HepG2 (cell line): Measurements from ENCODE around the gene PCYT2. TPM values are rescaled to one million over a fixed set of nuclear protein-coding genes. Genes with fewer than 3 reads are reported as not detected.
A peak's percentile ranks its signal among the peaks of the same experiment; 100 is the strongest.

Experiments
- ATAC-seq: fragments of 200-7000 bp; cut with Tn5 transposase; 3 replicates; pipeline ENCODE4 v1.9.1; 2020; ENCODE audit warnings: mild to moderate bottlenecking, moderate library complexity
- BruUV-seq: library from RNA; stranded (reverse); fragments of 400-500 nt; replicated peaks from 2 replicates; lab custom pipeline; 2021; lab: Mats Ljungman, UMichigan
- CTCF ChIA-PET: fragments of 300-600 bp; formaldehyde crosslinking; extraction: SDS; loops from one replicate; lab custom pipeline; 2021; ENCODE audit warnings: low total read pairs, inconsistent platforms, low intra/inter-chr PET ratio; lab: Yijun Ruan, JAX
- POLR2A ChIA-PET: fragments of 350-600 bp; sonication (Branson Sonifier 250); formaldehyde crosslinking; loops from one replicate; lab custom pipeline; 2020; ENCODE audit warnings: antibody characterized with exemption, inconsistent platforms; lab: Yijun Ruan, JAX
- DNase-seq: peaks from one replicate; pipeline ENCODE4 v3.0.0-alpha.2; 2015; ENCODE audit warnings: low spot score
- FAIRE-seq: peaks from 3 replicates; lab custom pipeline; 2011; peaks lifted over from hg19 to GRCh38; lab: Jason Lieb, UNC
- H2AFZ ChIP-seq: one replicate; pipeline ENCODE4 v1.6.1; 2011; ENCODE audit warnings: low read length, inconsistent platforms
- H3K27ac ChIP-seq: fragments of 300-600 bp; 3 replicates; pipeline ENCODE4 v1.8.0; 2011; ENCODE audit warnings: mixed run types, mild to moderate bottlenecking, mixed read lengths, low read length, inconsistent platforms; ENCODE audit not compliant: insufficient read depth; ENCODE audit errors: extremely low read length
- H3K27me3 ChIP-seq, 2 experiments: fragments of 200-600 bp in 1 of 2; 2 replicates in 1 of 2; 3 replicates in 1 of 2; pipeline versions ENCODE4 v1.6.0 to v1.8.0; 2011; ENCODE audit warnings: low read length in 2 of 2, mild to moderate bottlenecking in 2 of 2, moderate library complexity in 2 of 2, inconsistent platforms in 1 of 2; ENCODE audit not compliant: insufficient read depth in 2 of 2, control insufficient read depth in 1 of 2
- H3K36me3 ChIP-seq, 2 experiments: fragments of 200-600 bp in 1 of 2; replicated peaks in 1 of 2; 2 replicates in 1 of 2; 3 replicates in 1 of 2; pipeline versions ENCODE4 v1.5.1 to v1.8.0; 2011; ENCODE audit warnings: low read length in 2 of 2, inconsistent platforms in 1 of 2; ENCODE audit not compliant: insufficient read depth in 2 of 2, control insufficient read depth in 1 of 2
- H3K4me1 ChIP-seq: 2 replicates; pipeline ENCODE4 v1.5.1; 2012; ENCODE audit warnings: low read length, inconsistent platforms; ENCODE audit not compliant: insufficient read depth
- H3K4me2 ChIP-seq: 2 replicates; pipeline ENCODE4 v1.6.0; 2011; ENCODE audit warnings: low read depth, low read length, inconsistent platforms
- H3K4me3 ChIP-seq, 3 experiments: fragments of 200-600 bp in 1 of 3; sonication (generic), shearing (Covaris generic) in 1 of 3; replicated peaks in 1 of 3; 2 replicates each; pipeline ENCODE4 v1.5.1; 2011 to 2016; ENCODE audit warnings: low read length in 3 of 3, inconsistent platforms in 2 of 3, low read depth in 2 of 3, mild to moderate bottlenecking in 2 of 3, control low read depth in 1 of 3, mixed read lengths in 1 of 3; ENCODE audit not compliant: insufficient read depth in 1 of 3
- H3K79me2 ChIP-seq: one replicate; pipeline ENCODE4 v1.6.1; 2011; ENCODE audit warnings: low read length, inconsistent platforms; ENCODE audit not compliant: insufficient read depth
- H3K9ac ChIP-seq: 2 replicates; pipeline ENCODE4 v1.6.0; 2011; ENCODE audit warnings: mild to moderate bottlenecking, low read depth, low read length, inconsistent platforms; ENCODE audit not compliant: insufficient read depth
- H3K9me3 ChIP-seq: 2 replicates; pipeline ENCODE4 v1.5.1; 2012; ENCODE audit warnings: mild to moderate bottlenecking, low read length
- H4K20me1 ChIP-seq: 2 replicates; pipeline ENCODE4 v1.6.0; 2011; ENCODE audit warnings: inconsistent platforms, mild to moderate bottlenecking, low read length, moderate library complexity; ENCODE audit not compliant: insufficient read depth
- AGO2 ChIP-seq: fragments of 200-400 bp; formaldehyde crosslinking; optimal IDR thresholded peaks from 2 replicates; pipeline ENCODE3; 2017; ENCODE audit warnings: mild to moderate bottlenecking, low read depth, low read length, moderate library complexity
- ATF5 ChIP-seq: sonication (generic); formaldehyde crosslinking; IDR thresholded peaks from 2 replicates; pipeline ENCODE4 v1.4.0; 2020; ENCODE audit warnings: mild to moderate bottlenecking, low read depth, missing genetic modification reagents
- JUNB ChIP-seq: sonication (generic); formaldehyde crosslinking; IDR thresholded peaks from 2 replicates; pipeline ENCODE4 v1.8.0; 2022; ENCODE audit warnings: missing genetic modification reagents, mild to moderate bottlenecking, borderline replicate concordance
- MAFK ChIP-seq, 2 experiments: IDR thresholded peaks in 1 of 2; conservative IDR thresholded peaks in 1 of 2; 2 replicates each; pipeline ENCODE4 v1.6.1; 2011; ENCODE audit warnings: improper control_type of control experiment in 2 of 2, low read length in 2 of 2
- MEIS1 ChIP-seq: sonication (generic); formaldehyde crosslinking; IDR thresholded peaks from 2 replicates; pipeline ENCODE4 v1.9.0; 2021; ENCODE audit warnings: mild to moderate bottlenecking, missing genetic modification reagents, moderate library complexity, borderline replicate concordance
- MXD1 ChIP-seq: sonication (generic); formaldehyde crosslinking; IDR thresholded peaks from 2 replicates; pipeline ENCODE4 v1.4.0; 2020; ENCODE audit warnings: mild to moderate bottlenecking, missing genetic modification reagents
- NR2F6 ChIP-seq, 2 experiments: IDR thresholded peaks; 2 replicates each; pipeline ENCODE4 v1.6.1; 2016; ENCODE audit warnings: antibody characterized with exemption in 1 of 2, mild to moderate bottlenecking in 1 of 2
- NRL ChIP-seq: sonication (generic); formaldehyde crosslinking; IDR thresholded peaks from 2 replicates; pipeline ENCODE4 v1.5.0; 2020; ENCODE audit warnings: missing genetic modification reagents, mild to moderate bottlenecking, moderate library complexity, borderline replicate concordance
- POLR2A ChIP-seq, 2 experiments: IDR thresholded peaks; 2 replicates each; pipeline ENCODE4 v1.6.1; 2011; ENCODE audit warnings: low read depth in 2 of 2, low read length in 2 of 2, mild to moderate bottlenecking in 1 of 2, moderate library complexity in 1 of 2; ENCODE audit not compliant: insufficient read depth in 1 of 2
- POLR2AphosphoS2 ChIP-seq: IDR thresholded peaks from 2 replicates; pipeline ENCODE4 v1.6.1; 2011; ENCODE audit warnings: low read depth, low read length, improper control_type of control experiment
- RBFOX2 ChIP-seq: fragments of 200-400 bp; formaldehyde crosslinking; IDR thresholded peaks from 2 replicates; pipeline ENCODE4 v1.6.1; 2017; ENCODE audit warnings: low read depth, mild to moderate bottlenecking, low read length
- RFX3 ChIP-seq: IDR thresholded peaks from 2 replicates; pipeline ENCODE4 v1.6.1; 2016; ENCODE audit warnings: missing biosample characterization, missing genetic modification reagents
- SKI ChIP-seq: fragments of 450-650 bp; IDR thresholded peaks from one replicate; pipeline ENCODE4 v1.6.1; 2018; ENCODE audit warnings: mild to moderate bottlenecking; ENCODE audit not compliant: partially characterized antibody
- SNRNP70 ChIP-seq: fragments of 200-400 bp; formaldehyde crosslinking; IDR thresholded peaks from 2 replicates; pipeline ENCODE4 v1.6.1; 2017; ENCODE audit warnings: mild to moderate bottlenecking, low read depth, low read length, moderate library complexity
- SSRP1 ChIP-seq: IDR thresholded peaks from 2 replicates; pipeline ENCODE4 v1.6.1; 2016; ENCODE audit warnings: control low read depth
- ZBTB21 ChIP-seq: sonication (generic); formaldehyde crosslinking; IDR thresholded peaks from 2 replicates; pipeline ENCODE4 v1.4.0; 2020; ENCODE audit warnings: missing genetic modification reagents
- ZBTB49 ChIP-seq: sonication (generic); formaldehyde crosslinking; IDR thresholded peaks from 2 replicates; pipeline ENCODE4 v1.4.0; 2020; ENCODE audit warnings: missing genetic modification reagents, borderline replicate concordance
- ZNF747 ChIP-seq: sonication (generic); formaldehyde crosslinking; IDR thresholded peaks from 2 replicates; pipeline ENCODE4 v1.8.1; 2023; ENCODE audit warnings: missing genetic modification reagents, mild to moderate bottlenecking, borderline replicate concordance
- ZSCAN21 ChIP-seq: sonication (generic); formaldehyde crosslinking; IDR thresholded peaks from 2 replicates; pipeline ENCODE4 v1.8.0; 2022; ENCODE audit warnings: mild to moderate bottlenecking, missing genetic modification reagents, moderate library complexity, borderline replicate concordance
- WGBS: methylation state at CpG from one replicate; pipeline ENCODE4 v1.1.6; 2017; ENCODE audit warnings: low lambda C conversion rate; 5-methylcytosine and 5-hydroxymethylcytosine counted together
- in situ Hi-C: cut with HindIII; loops from 2 replicates; pipeline ENCODE4 v1.10.0; 2017; ENCODE audit warnings: low pct_unique_long_range_greater_than_20kb; ENCODE audit not compliant: extremely low pct_ligation_motif_present
- intact Hi-C: fragments of 100-400 bp; cut with micrococcal nuclease; formaldehyde crosslinking; loops from one replicate; pipeline ENCODE4 v1.10.0; 2022; ENCODE audit not compliant: unreplicated experiment
- polyA plus RNA-seq, 8 experiments: library from polyadenylated mRNA; depleted of rRNA in 3 of 8; stranded (reverse) in 7 of 8; unstranded in 1 of 8; fragments of >200 nt; fragmentation: Illumina TruSeq in 4 of 8; extraction: Trizol in 4 of 8; gene quantifications; 2 replicates each; pipeline versions ENCODE4 v1.2.1 to v1.2.3, GENCODE V29; 2011 to 2016; ENCODE audit warnings: low read depth in 4 of 8, missing spikeins in 1 of 8, mixed read lengths in 1 of 8; ENCODE audit not compliant: insufficient read depth in 1 of 8
- total RNA-seq, 5 experiments: library from RNA; depleted of rRNA; stranded (reverse); fragments of >200 nt; fragmentation: Illumina TruSeq; extraction: Trizol; gene quantifications; 2 replicates each; pipeline ENCODE4 v1.2.3, GENCODE V29; 2016; ENCODE audit warnings: low read depth in 1 of 5
- TF ChIP-seq, protein P1 (sequence below): sonication (generic); formaldehyde crosslinking; IDR thresholded peaks from 2 replicates; pipeline ENCODE4 v1.8.0; 2022; ENCODE audit warnings: mild to moderate bottlenecking, missing genetic modification reagents, moderate library complexity

PCYT2 gene
- total and polyA plus RNA-seq, 2 of the 13 experiments (the other 11 are each of a cell fraction or from before 2014, with no cell fraction given), result 147 to 297 TPM

DNA sequence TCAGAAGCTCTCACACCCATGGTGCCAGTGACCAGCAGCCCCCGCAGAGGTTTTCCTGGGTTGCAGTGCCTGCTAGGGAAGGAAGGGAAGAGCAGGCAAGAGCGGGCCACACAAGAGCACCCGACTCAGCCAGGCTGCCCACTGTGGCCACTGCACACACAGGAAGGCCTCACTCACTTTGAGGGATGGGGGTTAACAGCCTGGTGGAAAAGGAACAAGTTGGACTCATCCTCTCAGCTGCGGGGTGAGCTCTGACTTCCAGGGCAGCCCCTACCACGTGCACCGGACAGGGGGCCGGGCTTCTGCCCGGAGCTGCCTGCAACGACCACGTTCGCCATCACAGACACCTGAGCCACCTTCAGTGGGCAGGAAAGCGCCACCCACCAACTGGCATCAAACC lies 59.0 kb downstream of the PCYT2 start (continued):
- TF ChIP-seq ZSCAN21 (CRISPR knock-in tag) (no peak), SSRP1 (no peak), RBFOX2 (peak; percentile 66), SNRNP70 (no peak), ZNF747 (CRISPR knock-in tag) (0 out of 2 replicates have a peak, but pooled peaks have one; percentile 30), POLR2A (IDR thresholded peaks at IDR 0.05; ENCODE audit: insufficient read depth in 1 of 2, low read depth in 2 of 2, low read length in 2 of 2) (peak in 1 of 2 experiments; percentile 39; a peak in 2 of 4 replicates)
- TF ChIP-seq, protein P1, sequence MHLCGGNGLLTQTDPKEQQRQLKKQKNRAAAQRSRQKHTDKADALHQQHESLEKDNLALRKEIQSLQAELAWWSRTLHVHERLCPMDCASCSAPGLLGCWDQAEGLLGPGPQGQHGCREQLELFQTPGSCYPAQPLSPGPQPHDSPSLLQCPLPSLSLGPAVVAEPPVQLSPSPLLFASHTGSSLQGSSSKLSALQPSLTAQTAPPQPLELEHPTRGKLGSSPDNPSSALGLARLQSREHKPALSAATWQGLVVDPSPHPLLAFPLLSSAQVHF (CRISPR knock-in tag), result no peak

DNA sequence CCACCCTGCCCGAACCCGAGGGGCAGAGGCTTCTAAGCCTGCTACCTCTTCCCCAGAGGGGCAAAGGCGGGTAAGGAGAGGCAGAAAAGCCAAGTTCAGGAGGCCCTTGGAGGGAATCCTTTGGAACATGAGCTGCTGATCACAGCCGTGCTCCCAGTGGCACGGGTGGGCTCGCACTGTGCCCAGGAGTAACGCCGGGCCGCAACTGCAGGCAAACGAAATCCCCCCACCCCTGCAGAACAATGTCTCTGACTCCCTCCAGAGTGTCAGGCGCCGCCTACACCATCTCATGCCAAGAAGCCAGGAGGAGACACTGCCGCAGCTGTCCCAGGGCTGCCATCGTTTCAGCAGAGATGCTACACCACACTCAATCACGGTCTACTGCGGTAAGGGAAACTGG lies 59.8 kb downstream of the PCYT2 start:
- no peaks in the 10 kb centered on the region for H3K27me3 ChIP-seq
- FAIRE-seq (no peak), ATAC-seq (peak; percentile 1; the same call in 1 of the 3 replicates), DNase-seq (no peak)
- no peak overlapping the region for H3K4me3 ChIP-seq
- intact Hi-C loops, result no loop called here
- no peaks in the 10 kb centered on the region for H3K9me3 ChIP-seq
- no peak overlapping the region for H3K27ac ChIP-seq
- H3K4me1 ChIP-seq, result peaks cover 28% of the 10 kb centered on the region
- H3K4me2 ChIP-seq, result no peak overlapping the region
- in situ Hi-C loops, result no loop called here
- peaks cover 27% of the 10 kb centered on the region for H3K79me2 ChIP-seq
- POLR2A ChIA-PET, result interaction anchor here (1.1 to 4.0 kb wide), 6 partner anchors 8 to 168 kb away, joined by 3 to 17 read pairs (median 5); partner anchors contain the start of genes ARL16, HGS, MCRIP1 and P4HB
- no peak overlapping the region for H2AFZ ChIP-seq
- CTCF ChIA-PET, result no interaction called here
- no peak overlapping the region for H3K9ac ChIP-seq
- H4K20me1 ChIP-seq, result peaks cover 7% of the 10 kb centered on the region; the same call in 1 of the 2 replicates
- 94% methylated on average over 15 of the region's 16 CpGs for WGBS
- H3K36me3 ChIP-seq, result peaks cover 46 to 73% of the 10 kb centered on the region in 2 experiments
- no TSS peak for BruUV-seq
- no peak for TF ChIP-seq ZBTB49 (CRISPR knock-in tag)
- no peak for TF ChIP-seq RFX3 (CRISPR knock-in tag)
- TF ChIP-seq MXD1 (CRISPR knock-in tag), result 0 out of 2 replicates have a peak, but pooled peaks have one; percentile 26
- TF ChIP-seq JUNB (CRISPR knock-in tag), result 0 out of 2 replicates have a peak, but pooled peaks have one; percentile 4
- TF ChIP-seq ZBTB21, result no peak
- TF ChIP-seq NR2F6 (IDR thresholded peaks at IDR 0.05), result no peak
- TF ChIP-seq NR2F6 (CRISPR knock-in tag; IDR thresholded peaks at IDR 0.05), result no peak
- no peak for TF ChIP-seq ATF5 (CRISPR knock-in tag)
- no peak for TF ChIP-seq SKI
- TF ChIP-seq POLR2AphosphoS2, result 0 out of 2 replicates have a peak, but pooled peaks have one; percentile 34
- no peak for TF ChIP-seq NRL (CRISPR knock-in tag)
- no peak for TF ChIP-seq MEIS1 (CRISPR knock-in tag)
- TF ChIP-seq MAFK (conservative IDR thresholded peaks at IDR 0.05 in 1 of 2, IDR thresholded peaks at IDR 0.05 in 1 of 2; ENCODE audit: low read length in 2 of 2), result no peak
- TF ChIP-seq POLR2A (IDR thresholded peaks at IDR 0.05; ENCODE audit: insufficient read depth in 1 of 2, low read depth in 2 of 2, low read length in 2 of 2), result peak in 1 of 2 experiments; percentile 43; a peak in 1 of 4 replicates
- peak; percentile 57 for TF ChIP-seq AGO2
